Parathyroid adenoma (tissue), 2 donors: ENCODE data around the gene SLC4A4.
A peak's percentile ranks its signal among the peaks of the same experiment; 100 is the strongest.

Experiments used
- H2AFZ ChIP-seq: fragments of 300-600 bp; sonication (generic); one replicate; pipeline ENCODE4 v1.7.0; 2017; ENCODE audit warnings: antibody characterized with exemption, mild to moderate bottlenecking
- H3K27ac ChIP-seq: fragments of 300-600 bp; sonication (generic); one replicate; pipeline ENCODE4 v1.7.0; 2017
- H3K27me3 ChIP-seq: fragments of 300-600 bp; sonication (generic); one replicate; pipeline ENCODE4 v1.7.0; 2017; ENCODE audit warnings: low read length; ENCODE audit not compliant: control insufficient read depth, insufficient read depth
- H3K36me3 ChIP-seq: fragments of 300-600 bp; sonication (generic); one replicate; pipeline ENCODE4 v1.7.0; 2017; ENCODE audit warnings: low read length; ENCODE audit not compliant: control insufficient read depth, insufficient read depth
- H3K4me1 ChIP-seq: fragments of 300-600 bp; sonication (generic); one replicate; pipeline ENCODE4 v1.7.0; 2017; ENCODE audit warnings: control low read depth
- H3K4me2 ChIP-seq: fragments of 300-600 bp; sonication (generic); one replicate; pipeline ENCODE4 v1.7.0; 2017; ENCODE audit warnings: low read length
- H3K4me3 ChIP-seq: fragments of 300-600 bp; sonication (generic); one replicate; pipeline ENCODE4 v1.7.0; 2017; ENCODE audit warnings: low read depth, low read length
- H3K79me2 ChIP-seq: fragments of 300-600 bp; sonication (generic); one replicate; pipeline ENCODE4 v1.7.0; 2017; ENCODE audit warnings: control low read depth
- H3K9ac ChIP-seq: fragments of 300-600 bp; sonication (generic); one replicate; pipeline ENCODE4 v1.7.0; 2017; ENCODE audit warnings: mild to moderate bottlenecking
- H3K9me3 ChIP-seq: fragments of 300-600 bp; sonication (generic); one replicate; pipeline ENCODE4 v1.7.0; 2017; ENCODE audit warnings: low read length; ENCODE audit not compliant: control insufficient read depth
- CTCF ChIP-seq: fragments of 300-600 bp; sonication (generic); IDR thresholded peaks from one replicate; pipeline ENCODE4 v1.7.0; 2017; ENCODE audit warnings: antibody characterized with exemption, mild to moderate bottlenecking
- donor health status: primary hyperparathyroidism.

SLC4A4 gene

GRCh38 chr4:71441186-71442169 is 102.7 kb downstream of the SLC4A4 start:
- H3K27ac ChIP-seq, result no peak overlapping the region
- H3K36me3 ChIP-seq, result no peaks in the 10 kb centered on the region
- H2AFZ ChIP-seq, result no peak overlapping the region
- no peaks in the 10 kb centered on the region for H3K27me3 ChIP-seq
- H3K4me3 ChIP-seq, result no peak overlapping the region
- H3K9ac ChIP-seq, result no peak overlapping the region
- no peaks in the 10 kb centered on the region for H3K9me3 ChIP-seq
- H3K4me1 ChIP-seq, result peaks cover 4% of the 10 kb centered on the region
- H3K79me2 ChIP-seq, result no peaks in the 10 kb centered on the region
- TF ChIP-seq CTCF, result no peak
- peak overlapping the region; percentile 46 for H3K4me2 ChIP-seq

DNA sequence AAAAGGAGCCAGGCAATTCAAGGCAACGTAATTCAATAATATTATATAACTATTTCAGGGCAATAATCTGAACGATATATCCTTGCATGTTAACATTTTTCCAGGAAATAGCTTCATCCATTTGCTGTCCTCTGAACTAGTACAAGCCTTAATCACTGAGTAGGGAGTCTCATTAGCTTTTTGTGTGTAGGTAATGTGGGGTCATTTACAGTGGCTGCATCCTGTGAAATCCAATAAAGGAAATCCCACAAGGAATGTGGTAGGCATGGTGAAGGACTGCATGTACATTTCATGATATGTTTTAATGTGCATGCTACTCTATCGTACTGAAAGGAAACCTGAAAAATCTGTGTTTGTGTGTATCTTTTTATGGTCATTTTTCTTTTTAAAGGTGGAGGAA is 103.5 kb downstream of the SLC4A4 start:
- no peak overlapping the region for H3K9ac ChIP-seq
- no peak overlapping the region for H2AFZ ChIP-seq
- H3K4me1 ChIP-seq, result peaks cover 4% of the 10 kb centered on the region
- no peaks in the 10 kb centered on the region for H3K9me3 ChIP-seq
- H3K36me3 ChIP-seq, result no peaks in the 10 kb centered on the region
- no peak for TF ChIP-seq CTCF
- H3K4me3 ChIP-seq, result no peak overlapping the region
- H3K27me3 ChIP-seq, result no peaks in the 10 kb centered on the region
- no peak overlapping the region for H3K27ac ChIP-seq
- H3K4me2 ChIP-seq, result no peak overlapping the region
- no peaks in the 10 kb centered on the region for H3K79me2 ChIP-seq

DNA sequence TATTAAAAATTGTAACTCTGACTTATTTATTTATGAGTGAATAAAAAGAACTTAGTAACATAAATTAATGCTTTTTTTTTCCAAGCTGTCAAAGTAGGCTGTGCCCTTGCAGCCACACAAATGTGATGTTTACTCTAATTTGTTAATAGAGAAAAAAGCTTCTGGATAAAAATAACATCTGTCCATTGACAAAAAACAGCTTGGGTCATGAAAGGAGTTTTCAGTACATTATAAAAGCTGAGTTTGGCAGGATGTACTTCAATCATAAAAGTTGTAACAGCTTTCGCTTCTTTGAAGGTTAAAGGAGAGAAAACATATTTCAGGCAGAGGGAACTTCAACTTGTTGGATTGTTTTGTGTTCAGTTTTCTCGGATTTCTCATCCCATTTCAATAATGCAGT is 105.6 kb downstream of the SLC4A4 start:
- Histone ChIP-seq H3K4me1 (peaks cover 4% of the 10 kb centered on the region), H3K36me3 (no peaks in the 10 kb centered on the region), H3K4me2 (no peak overlapping the region), H2AFZ (no peak overlapping the region), H3K27me3 (no peaks in the 10 kb centered on the region), H3K4me3 (no peak overlapping the region), H3K79me2 (no peaks in the 10 kb centered on the region), H3K9me3 (no peaks in the 10 kb centered on the region), H3K27ac (no peak overlapping the region), H3K9ac (no peak overlapping the region)
- no peak for TF ChIP-seq CTCF

DNA sequence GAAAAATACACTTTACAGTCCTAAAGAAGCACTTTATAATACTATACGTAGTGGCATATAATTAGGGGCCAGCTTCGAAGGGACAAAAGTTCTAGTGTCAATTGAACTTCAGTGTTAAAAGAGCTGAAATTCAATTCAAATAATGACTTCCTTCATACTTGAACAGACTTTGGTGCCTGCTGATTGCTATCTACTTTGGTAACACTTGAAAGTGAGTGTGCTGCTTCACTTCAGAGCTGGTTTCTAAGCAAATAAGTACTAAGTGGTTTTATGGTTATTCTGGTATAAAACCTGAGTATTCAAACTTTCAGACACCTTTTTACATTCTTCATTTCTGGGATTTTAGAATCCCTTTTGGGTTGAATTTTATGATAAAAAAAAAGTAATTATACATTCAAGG is 107.0 kb downstream of the SLC4A4 start:
- Histone ChIP-seq H3K9me3 (no peaks in the 10 kb centered on the region), H3K27ac (no peak overlapping the region), H3K9ac (no peak overlapping the region), H3K4me3 (no peak overlapping the region), H3K79me2 (no peaks in the 10 kb centered on the region), H2AFZ (no peak overlapping the region), H3K27me3 (no peaks in the 10 kb centered on the region), H3K36me3 (no peaks in the 10 kb centered on the region), H3K4me2 (peak overlapping the region; percentile 6), H3K4me1 (peaks cover 4% of the 10 kb centered on the region)
- TF ChIP-seq CTCF, result no peak
